NCI-H1436 (cell line): ENCODE measurements around the gene INSM1.
"Not testable (repeated sequence)": the region's sequence is repeated elsewhere in the genome, so short reads cannot be mapped to it uniquely, and the experiment has no call there.

Experiments
- DNase-seq: peaks from one replicate; lab custom pipeline; 2025; lab: John Stamatoyannopoulos, UW

INSM1 gene

DNA sequence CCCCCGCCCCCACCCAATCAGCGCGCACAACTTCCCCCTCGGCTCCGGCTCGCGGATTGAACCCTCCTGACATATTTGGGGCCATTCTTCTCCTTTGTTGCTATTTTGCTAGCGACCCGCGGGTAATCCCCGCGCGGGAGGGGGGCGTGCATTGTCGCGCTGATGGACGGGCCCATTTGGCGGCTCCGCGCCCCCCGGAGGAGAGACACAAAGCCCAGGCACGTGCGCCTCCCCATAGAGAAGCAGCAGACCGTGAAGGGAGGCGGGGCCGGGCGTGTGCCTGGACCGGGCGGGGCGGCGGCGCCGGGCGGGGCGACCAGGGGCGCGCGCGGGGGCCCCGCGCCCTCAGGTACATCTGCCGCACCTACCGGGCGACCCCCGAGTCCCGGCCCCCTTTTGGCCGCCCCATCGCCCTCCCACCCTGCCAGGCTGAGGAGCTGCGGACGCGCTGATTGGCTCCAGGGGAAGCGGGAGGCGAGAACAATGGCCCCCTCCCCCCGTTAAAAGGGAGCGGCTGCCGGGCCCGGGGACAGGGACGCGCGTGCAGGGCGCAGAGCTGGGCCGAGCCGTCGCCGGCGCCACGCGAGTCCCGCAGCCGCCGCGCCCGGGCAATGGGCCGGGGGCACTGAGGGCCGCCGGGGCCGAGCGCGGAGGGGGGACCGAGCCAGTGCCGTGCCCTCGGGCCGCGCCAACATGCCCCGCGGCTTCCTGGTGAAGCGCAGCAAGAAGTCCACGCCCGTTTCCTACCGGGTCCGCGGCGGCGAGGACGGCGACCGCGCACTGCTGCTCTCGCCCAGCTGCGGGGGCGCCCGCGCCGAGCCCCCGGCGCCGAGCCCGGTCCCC is at the start of gene INSM1:
TSS of gene INSM1 (plus strand) at position 530 of the 843 bp plus-strand sequence. CDS start at position 694, 164 bp downstream.
- peak; percentile 99 for DNase-seq

GRCh38 chr20:20318365-20319161 is 49.3 kb upstream of the INSM1 start:
- no peak for DNase-seq

DNA sequence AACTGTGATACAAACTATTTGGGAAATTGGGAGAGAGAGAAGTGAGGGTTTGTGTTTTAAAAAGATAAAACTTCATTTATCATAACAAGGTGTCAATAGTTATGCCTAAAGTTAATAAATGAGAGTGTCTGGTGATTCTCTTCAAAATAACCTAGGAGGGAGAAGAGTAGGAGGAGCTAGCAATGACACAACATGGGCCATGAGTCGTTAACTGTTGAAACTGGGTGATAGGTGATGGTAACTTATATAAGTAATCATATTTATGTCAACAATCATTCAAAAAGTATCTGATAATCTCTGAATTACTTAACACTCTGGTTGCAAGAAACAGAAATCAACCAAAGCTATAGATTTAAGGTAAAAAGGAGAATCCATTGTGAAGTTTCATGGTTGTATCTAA is 46.8 kb upstream of the INSM1 start:
- no peak for DNase-seq

GRCh38 chr20:20321917-20322316 is 46.0 kb upstream of the INSM1 start:
- no peak for DNase-seq

GRCh38 chr20:20322912-20323311 is 45.0 kb upstream of the INSM1 start:
- no peak for DNase-seq

DNA sequence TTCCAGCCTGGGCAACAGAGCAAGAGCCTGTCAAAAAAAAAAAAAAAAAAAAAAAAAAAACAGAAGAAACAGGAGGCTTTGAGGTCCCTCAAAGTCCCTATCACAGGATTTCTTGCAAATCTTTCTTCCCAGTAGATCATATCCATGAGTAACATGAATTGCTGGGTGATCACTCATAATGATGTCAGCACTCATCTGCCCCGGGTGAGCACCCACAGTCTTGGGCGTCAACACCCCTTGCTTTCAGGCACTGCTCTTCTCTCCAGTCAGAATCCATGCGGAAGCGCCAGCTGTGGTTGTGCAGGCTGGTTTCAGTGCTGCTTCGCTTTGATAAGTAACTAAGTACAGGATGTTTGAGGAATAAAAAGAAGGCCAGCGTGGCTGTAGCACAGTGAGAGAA is 40.2 kb upstream of the INSM1 start:
- DNase-seq: no peak

- no peak for DNase-seq
Measured at GRCh38 chr20:20329564-20329963, 38.3 kb upstream of the INSM1 start.

- DNase-seq: no peak
Measured at GRCh38 chr20:20331156-20331555, 36.7 kb upstream of the INSM1 start.

DNA sequence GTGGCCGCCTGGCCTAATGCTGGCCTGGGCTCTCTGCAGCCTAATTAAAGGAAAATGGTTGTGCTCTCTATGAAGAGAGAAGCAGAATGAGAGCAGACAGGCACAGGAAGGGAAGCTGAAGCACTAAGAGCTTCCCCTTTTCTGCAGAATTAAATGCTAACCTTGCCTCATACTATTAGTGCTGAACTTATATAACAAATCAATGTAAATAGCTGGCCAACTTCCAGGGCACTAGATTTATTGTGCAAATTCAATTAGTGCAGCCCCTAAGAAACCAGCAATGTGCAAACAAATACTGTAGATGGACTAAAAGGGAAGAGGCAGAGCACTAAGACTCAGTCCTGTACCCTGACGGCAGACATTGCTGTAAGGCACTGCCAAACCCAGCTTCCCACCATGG is 36.1 kb upstream of the INSM1 start:
- DNase-seq: no peak

DNA sequence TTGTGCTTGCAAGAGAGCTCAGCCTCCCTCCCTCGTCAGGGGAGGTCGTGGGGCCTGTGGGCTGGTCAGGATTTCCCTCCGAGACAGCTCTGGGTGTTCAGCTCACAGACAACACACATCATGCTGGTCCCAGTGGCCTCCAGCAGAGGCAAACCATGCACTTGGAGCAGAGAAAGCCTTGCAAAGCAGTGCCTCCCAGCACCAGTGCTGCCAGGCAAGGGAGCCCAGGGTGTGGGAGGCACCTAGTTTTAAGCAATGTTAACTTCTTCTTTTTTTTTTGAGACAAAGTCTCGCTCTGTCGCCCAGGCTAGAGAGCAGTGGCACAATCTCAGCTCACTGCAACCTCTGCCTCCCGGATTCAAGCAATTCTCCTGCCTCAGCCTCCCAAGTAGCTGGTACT is 34.0 kb upstream of the INSM1 start:
- no peak for DNase-seq

- no peak for DNase-seq
Measured at GRCh38 chr20:20334489-20334888, 33.4 kb upstream of the INSM1 start.

GRCh38 chr20:20338133-20338730 is 29.7 kb upstream of the INSM1 start:
- DNase-seq: no peak

GRCh38 chr20:20340443-20340842 is 27.5 kb upstream of the INSM1 start:
- no peak for DNase-seq

GRCh38 chr20:20341371-20341770 is 26.5 kb upstream of the INSM1 start:
- DNase-seq: no peak

DNA sequence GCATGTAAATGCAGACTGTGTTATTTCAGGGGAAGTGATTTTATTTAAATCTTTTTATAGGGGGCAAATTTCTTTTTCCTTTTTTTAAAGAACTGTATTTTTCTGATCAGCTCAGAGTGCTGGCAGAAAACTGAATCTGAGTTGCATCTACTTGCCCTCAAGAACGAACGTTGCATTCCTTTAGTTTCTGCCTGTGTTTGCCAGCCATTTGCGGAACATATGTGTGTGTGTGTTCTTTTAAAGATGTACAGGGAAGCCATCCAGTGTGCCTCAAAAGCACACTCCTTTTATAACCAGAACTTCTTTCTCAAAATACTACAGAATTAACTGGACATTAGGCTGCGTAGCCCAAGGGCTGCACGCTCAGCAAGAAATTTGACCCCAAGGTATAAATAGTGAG is 25.8 kb upstream of the INSM1 start:
- no peak for DNase-seq

DNA sequence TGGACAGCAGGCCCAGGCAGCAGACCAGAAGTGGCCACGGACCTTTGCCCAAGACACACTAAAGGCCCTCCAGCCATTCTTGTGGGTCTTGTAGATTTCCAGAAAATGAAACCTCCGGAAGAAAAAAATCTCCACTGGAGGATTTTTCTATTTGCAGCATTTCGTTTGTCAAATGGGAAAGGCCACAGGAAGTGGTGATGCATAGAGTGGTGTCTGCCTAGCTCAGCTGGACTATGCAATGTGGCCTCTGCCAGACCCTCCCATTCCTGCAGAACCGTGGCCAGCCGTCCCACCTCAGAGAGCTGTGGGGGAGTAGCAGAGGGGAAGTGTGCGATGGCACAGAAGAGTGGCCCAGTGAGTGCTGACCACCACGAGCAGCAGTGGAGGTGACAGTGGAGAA is 24.0 kb upstream of the INSM1 start:
- DNase-seq: no peak

DNA sequence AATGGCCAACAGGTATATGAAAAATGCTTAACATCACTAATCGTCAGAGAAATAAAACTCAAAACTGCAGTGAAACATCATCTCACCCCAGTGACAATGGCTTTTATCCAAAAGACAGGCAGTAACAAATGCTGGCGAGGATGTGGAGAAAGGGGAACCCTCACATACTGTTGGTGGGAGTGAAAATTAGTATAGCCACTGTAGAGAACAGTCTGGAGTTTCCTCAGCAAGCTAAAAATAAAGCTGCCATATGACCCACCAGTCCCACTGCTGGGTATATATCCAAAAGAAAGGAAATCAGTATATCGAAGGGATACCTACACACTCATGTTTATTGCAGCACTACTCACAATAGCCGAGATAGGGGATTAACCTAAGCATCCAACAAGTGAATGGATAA is 23.4 kb upstream of the INSM1 start:
- DNase-seq: no peak

- no peak for DNase-seq
Measured at GRCh38 chr20:20353576-20353975, 14.3 kb upstream of the INSM1 start.

GRCh38 chr20:20355503-20355902 is 12.4 kb upstream of the INSM1 start:
- not testable (repeated sequence) for DNase-seq

GRCh38 chr20:20358801-20359200 is 9.1 kb upstream of the INSM1 start:
- DNase-seq: no peak

DNA sequence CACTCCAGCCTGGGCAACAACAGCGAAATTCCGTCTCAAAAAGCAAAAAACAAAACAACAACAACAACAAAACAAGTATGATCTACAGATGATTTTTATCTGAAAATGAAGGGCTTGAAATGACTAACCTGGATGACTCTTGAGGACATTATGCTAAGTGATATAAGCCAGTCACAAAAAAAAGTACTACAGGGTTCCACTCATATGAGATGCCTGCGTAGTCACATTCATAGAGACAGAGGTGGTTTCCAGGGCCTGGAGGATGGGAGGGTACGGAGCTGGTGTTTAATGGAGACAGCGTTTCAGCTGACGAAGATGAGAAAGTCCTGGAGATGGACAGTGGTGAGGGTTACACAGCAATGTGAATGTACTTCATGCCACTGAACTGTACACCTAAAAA is 8.3 kb upstream of the INSM1 start:
- no peak for DNase-seq

DNA sequence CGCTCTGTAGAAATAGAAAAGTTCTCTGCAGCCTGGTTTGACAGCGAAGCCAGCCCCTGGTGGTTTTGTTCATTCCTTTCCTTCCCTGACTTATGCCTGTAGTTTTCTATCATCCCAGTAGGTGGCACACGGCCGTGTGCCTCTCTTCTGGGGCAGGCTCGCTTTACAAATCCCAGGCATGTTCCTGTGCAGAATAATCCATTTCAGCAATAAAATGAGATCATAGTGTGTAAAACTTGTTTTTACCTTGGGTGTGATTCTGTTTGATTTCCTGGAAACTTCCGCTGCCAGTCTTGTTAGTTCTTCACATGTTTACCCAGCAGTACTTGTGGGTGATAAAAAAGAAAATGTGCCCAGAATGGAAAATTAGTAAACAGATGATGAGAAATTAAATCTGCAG is 7.4 kb upstream of the INSM1 start:
- peak; percentile 58 for DNase-seq
